ENCODE results near the gene KPNA1.
A peak's percentile ranks its signal among the peaks of the same experiment; 100 is the strongest.
"Not testable (repeated sequence)": the region's sequence is repeated elsewhere in the genome, so short reads cannot be mapped to it uniquely, and the experiment has no call there.

KPNA1 gene

DNA sequence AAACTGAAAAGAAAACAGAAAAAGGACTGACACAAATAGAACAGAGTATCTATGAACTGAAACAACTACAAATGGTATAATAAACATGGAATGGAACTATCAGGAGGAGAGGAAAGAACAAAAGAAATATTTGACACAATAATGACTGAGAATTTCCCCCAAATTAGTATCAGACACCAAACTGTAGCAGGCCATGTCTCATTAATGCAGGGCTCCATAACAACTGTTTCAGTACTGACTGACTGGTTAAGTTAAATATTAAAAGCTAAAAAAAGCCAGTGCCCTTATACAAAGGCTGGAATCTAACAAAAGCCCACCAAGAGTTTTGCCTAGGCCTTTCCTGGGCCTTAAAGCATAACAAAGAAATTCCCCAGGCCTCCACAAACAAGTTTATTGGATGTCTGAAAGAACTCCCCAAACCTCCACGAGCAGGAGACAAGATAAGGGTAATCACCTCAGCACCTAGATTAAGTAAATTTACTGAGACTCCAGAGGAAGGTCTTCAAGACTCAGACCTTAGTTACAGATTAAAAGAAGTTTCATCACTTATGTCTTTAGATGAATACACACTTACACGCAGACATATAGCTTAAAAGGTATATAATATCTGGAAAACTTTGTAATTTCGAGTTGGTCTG, 45.7 kb downstream of the KPNA1 start:
- DNase-seq = no peak

DNA sequence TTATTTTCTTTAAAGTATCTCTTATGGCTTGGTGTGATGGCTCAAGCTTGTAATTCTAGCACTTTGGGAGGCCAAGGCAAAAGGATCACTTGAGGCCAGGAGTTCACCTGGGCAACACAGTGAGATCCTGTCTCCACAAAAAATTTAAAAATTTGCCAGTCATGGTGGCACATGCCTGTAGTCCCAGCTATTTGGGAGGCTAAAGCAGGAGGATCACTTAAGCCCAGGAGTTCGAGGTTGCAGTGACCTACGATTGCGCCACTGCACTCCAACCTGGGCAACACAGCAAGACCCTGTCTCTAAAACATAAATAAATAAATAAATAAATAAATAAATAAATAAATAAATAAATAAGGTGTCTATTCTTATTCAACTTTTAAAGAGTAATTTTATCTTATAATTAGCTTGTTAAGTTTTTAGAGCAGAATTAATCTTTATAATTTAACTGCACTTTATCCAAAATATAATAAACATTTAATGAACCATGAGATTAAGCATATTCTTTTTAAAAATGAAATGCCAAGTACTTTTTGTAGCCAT, 48.0 kb downstream of the KPNA1 start:
- no peak for DNase-seq

DNA sequence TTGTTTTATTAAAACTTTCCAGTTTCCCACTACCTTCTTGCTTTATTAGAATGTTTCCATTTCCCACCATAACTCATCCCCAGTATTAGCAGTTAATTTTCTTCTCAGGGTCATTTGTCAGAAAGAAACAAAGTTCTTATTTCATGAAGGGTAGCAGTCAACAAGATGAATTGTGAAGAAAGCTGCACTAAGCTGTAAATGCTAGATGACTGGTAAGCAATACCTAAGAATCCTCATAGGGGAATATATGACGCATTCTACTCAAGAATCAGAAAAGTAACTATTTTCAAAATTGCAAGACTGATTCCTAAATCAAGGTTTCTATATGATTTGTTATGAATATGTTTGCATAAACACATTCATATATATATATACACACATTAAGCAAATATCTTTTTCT, 50.1 kb downstream of the KPNA1 start:
- no peak for DNase-seq

DNA sequence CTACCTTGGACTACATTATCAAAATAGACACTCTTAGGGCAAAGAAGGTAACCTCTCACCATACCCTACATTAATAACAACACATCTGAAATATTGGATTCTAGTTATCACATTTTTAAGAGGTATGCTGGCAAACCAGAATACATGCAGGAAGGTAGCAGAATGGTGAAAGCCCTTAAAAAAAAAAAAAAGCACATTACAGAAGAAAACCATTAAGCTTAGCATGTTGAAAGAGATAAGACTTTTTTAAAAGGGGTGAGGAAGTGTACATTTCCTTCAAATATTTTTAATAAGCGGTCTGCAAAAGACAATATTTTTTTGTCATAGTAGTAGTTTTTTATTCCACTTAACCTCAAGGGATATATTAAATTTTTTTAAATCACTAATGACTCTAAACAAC, 52.3 kb downstream of the KPNA1 start:
- no peak for DNase-seq

DNA sequence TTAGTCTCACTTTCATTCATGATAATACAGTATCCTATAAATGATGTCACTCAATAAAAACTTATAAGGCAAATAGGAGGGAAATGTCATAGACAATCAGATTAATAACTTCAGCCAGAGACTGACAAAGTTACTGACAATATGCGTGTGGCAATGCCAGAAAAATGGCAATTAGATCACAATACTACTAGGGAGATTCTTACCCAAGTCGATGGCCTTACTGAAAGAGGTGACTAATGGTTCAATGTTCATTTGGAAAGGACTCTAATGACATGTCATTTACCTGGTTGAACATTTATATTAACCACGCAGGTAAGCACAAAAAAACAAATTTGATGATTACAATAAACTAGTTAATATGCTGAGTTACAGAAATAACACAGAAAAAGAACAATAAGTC, 52.9 kb downstream of the KPNA1 start:
- DNase-seq = no peak

DNA sequence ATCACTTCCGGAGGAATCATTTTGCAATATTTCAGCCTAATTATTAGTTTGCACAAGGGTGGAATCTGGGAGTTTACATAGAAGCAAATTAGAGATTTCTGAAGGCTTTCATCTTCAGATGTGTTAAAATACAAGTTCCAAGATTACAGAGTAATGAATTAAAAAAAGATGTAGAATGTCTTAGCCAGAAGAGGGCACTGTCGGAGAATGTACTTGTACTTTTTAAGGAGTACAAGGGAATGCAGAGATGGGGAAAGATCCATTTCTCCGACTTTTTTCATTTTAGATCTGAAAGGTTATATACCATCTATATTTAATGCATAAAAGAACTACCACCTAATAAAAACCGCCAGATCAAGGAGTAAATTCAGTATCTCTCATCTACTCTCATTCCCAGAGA, 55.7 kb downstream of the KPNA1 start:
- peak in 1 of 2 donors; percentile 2 for DNase-seq

DNA sequence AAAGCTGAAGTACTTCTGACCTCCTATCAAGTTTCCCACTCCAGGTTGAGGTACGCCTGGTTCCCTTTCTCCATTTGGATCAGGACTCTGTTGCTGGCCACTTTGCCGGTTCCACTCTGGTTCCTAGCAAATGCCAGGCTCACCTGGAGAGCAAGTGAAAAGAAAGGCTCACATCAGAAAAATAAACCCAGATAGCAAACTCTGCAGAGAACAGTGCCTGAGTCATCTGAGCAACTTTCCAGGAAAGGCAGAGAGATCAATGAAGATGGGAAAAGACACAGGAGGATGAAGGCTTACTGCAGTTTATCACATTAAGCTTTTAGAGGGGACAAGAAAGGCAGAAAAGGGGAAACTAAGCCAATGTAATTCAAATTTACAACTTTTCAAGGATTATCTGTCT, 57.0 kb downstream of the KPNA1 start:
- DNase-seq = no peak

DNA sequence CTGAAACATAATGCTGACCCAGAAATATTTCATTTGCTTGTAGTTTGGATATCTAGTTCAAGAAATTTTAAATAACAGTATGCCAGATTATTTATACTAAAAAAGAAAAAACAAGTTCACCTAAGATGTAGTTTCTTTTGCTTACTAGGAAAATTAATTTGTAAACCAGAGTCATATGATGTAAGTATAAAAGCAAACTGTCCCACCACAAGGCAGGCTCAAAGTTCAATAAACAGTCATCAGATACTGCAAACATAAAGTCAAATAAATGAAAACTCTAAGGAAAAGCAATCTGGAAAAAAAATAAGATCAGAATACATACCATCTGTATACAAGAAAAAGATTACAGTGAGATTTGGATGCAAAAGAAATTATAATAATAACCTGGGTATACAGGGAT, 58.7 kb downstream of the KPNA1 start:
- no peak for DNase-seq

DNA sequence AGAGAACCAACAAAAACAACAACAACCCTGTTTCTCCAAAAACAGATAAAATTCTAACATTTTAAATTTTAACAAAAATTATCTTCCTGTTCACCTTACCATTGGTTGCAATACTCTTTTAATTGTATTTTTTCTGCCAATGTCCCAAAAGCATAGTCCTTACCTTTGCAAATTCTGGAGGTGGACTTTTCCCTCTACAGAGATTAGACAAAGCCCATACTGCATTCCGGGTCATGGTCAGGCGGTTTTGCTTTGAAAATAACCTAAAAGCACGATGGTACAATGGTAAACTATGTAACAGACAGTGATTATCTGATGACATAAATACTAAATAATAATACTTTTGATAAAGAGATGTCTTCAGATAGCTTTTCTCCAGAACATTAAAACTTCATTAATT, 63.4 kb downstream of the KPNA1 start:
- no peak for DNase-seq

DNA sequence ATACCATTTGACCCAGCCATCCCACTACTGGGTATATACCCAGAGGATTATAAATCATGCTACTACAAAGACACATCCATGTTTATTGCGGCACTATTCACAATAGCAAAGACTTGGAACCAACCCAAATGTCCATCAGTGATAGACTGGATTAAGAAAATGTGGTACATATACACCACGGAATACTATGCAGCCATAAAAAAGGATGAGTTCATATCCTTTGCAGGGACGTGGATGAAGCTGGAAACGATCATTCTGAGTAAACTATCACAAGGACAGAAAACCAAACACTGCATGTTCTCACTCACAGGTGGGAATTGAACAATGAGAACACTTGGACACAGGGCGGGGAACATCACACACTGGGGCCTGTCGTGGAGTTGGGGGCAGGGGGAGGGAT, 66.5 kb downstream of the KPNA1 start:
- DNase-seq = not testable (repeated sequence)

DNA sequence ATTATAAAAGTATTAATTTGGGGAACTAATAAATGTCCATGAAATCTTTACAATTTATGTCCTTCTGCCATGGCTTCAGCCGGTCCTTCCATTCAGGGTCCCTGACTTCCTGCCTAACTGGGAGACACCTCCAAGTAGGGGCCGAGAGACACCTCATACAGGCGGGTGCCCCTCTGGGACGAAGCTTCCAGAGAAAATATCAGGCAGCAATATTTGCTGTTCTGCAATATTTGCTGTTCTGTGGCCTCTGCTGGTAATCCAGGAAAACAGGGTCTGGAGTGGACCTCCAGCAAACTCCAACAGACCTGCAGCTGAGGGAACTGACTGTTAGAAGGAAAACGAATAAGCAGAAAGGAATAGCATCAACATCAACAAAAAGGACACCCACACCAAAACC, 70.2 kb downstream of the KPNA1 start:
- not testable (repeated sequence) for DNase-seq

DNA sequence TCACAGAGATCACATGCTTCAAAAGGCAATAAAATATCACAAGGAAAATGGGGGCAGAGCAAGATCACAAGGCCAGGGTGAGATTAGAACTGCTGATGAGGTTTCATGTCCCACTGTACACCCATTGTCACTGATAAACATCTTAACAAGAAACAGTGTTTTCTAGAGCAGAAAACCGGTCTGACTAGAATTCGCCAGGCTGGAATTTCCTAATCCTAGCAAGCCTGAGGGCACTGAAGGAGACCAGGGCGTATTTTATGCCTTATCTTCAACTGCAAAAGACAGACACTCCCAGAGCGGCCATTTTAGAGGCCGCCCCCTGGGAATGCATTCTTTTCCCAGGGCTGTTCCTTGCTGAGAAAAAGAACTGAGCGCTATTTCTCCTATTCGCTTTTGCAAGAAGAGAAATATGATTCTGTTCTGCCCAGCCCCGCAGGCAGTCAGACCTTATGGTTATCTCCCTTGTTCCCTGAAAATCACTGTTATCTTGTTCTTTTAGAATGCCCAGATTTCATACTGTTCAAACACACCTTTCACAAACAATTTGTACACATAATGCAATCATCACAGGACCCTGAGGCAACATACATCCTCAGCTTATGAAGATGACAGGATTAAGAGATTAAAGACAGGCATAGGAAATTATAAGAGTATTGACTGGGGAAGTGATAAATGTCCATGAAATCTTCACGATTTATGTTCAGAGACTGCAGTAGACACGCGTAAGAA, 70.8 kb downstream of the KPNA1 start:
- DNase-seq = not testable (repeated sequence)

DNA sequence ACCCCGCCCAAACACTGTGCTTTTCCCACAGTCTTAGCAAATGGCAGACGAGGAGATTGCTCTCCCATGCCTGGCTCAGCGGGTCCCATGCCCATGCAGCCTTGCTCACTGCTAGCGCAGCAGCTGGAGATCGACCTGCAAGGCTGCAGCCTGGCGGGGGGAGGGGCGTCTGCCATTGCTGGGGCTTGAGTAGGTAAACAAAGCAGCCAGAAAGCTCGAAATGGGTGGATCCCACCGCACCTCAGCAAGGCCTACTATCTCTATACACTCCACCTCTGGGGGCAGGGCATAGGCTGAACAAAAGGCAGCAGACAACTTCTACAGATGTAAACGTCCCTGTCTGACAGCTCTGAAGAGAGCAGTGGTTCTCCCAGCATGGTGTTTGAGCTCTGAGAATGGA, 71.6 kb downstream of the KPNA1 start:
- DNase-seq = no peak

DNA sequence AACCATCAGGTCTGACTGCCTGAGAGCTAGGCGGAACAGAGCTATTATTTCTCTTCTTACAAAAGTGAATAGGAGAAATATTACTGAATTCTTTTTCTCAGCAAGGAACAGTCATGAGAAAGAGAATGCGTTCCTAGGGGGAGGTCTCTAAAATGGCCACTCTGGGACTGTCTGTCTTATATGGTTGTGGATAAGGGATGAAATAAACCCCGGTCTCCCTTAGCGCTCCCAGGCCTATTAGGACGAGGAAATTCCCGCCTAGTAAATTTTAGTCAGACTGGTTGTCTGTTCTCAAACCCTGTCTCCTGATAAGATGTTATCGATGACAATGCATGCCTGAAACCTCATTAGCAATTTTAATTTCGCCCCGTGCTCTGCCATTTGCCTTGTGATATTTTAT, 78.8 kb downstream of the KPNA1 start:
- DNase-seq = no peak

DNA sequence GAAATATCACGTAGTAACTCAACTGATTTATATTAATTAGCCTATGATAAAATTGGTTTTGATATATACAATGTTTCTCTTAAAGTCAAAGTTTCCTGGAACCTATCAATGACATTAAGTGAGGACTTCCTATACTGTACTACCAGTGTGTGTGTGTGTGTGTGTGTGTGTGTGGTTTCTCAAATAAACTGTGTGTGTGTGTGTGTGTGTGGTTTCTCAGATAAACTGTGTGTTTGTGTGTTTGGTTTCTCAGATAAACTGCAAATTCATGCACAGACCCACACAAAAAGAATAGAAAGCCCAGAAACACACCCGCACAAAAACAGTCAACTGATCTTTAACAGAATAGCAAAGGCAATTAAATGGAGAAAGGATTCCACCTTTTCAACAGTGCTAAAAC, 84.4 kb downstream of the KPNA1 start:
- DNase-seq = no peak

DNA sequence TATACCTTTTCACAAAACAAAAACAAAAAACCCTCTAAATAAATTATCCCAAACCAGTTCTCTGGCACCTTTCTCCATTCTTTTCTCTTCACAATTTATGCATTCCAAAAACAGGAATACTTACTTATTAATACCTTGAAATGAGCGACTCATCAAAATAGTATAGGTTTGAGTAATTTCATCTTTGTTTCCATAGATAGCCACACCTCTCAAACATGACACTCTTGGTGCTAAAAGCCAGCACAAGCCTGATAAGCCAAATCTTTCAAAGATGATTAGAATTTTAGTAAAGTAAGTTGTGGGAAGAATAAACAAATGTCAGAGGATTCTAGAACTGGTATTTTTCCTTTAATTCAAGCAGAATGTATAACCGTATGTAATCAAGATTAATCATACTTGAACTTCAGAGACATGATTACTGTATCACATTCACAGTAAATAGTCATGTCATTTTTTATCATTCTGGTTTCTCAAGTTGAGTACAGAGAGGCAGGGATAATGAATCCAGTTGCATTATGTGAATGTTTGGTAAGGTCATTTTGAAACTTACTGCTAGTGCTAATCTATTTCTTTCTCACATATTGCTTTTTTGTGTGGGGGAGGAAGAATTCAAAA, 86.8 kb downstream of the KPNA1 start:
- no peak for DNase-seq

DNA sequence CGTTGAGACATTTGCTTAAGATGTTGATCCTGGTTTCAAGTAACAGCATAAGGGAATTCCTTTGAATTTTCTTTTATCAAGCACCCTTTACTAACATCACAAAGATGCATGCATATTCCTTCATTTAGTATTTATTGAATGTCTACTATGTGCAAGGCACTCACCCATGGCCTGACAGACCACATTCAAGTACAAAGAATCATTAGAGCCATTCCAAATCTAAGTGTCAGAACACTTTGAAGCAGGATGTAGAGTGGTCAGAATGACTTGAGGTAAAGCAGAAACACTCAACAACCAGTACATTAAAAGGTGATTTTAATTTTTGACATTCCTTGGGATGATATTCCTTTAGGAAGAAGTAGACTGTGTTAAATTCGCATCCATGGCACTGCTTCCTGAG, 92.9 kb downstream of the KPNA1 start:
- DNase-seq = no peak

DNA sequence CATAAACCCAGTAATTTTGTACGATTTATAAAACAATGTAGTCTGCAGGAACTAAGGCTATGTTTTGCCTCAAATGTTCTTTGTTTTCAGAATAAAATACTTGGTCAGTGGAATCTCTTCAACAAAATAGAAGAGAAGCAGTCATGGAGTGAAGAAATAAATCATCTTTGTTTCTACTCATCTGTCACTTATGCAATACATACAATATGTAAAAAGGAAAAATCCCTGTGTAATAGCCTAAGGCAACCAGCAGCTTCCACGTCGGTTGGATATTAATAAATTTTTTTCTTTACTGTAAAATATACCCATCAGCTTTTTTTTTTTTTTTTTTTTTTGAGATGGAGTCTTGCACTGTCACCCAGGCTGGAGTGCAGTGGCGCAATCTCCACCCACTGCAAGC, 93.6 kb downstream of the KPNA1 start:
- DNase-seq = no peak

DNA sequence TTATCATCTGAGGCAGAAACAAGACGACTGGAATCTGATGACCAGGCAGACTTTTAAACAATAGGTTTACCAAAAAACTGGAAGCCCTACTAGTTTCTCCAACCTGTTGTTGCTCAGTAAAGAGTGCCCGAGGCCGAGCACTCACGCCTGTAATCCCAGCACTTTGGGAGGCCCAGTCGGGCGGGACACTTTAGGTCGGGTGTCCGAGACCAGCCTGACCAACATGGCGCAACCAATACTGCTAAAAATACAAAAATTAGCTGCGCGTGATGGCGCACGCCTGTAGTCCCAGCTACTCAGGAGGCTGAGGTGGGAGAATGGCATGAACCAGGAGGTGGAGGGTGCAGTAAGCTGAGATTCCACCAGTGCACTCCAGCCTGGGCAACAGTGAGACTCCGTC, 97.8 kb downstream of the KPNA1 start:
- DNase-seq = no peak

DNA sequence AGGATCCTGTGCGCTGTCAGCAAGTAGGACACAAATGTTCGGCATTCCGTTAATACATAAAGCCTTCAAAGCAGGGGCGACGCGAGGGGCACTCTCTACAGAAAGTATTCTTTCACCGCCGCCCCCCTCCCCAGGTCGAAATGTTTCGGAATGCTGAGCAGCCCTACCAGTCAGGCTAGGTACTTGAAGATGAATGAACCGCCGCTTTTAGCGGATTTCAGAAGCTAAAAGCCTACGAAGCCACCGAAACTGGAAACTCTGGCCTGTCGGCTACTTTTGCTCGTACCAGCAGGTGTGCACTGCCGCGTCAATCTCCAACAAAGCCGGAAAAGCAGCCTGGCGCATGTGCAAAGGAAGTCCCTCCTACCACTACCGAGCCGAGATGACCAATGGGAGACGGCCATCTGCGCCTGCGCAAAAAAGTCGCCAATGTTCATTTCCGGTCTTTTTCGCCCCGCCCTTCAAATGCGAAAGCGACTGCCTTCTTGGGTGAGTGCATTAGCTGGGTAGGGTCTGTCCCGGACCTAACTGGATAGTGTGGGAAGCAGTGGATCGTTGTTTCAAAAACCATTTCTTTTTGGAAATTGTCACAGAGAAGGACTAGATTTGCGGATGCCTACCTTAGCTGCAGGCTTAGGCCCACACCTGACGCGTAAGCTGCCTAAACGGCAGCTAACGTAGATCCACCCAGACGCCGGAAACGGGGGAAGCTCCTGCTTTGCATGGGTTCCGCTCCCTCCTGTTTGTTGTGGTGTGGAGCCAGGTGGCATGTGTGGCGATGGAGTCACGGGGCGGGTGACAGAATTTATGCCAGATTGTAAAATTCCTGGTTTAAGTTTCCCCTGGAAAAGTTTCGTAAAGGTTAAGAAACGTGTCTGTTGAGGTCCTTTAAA, 98.7 kb downstream of the KPNA1 start, which contains the start of gene WDR5B:
WDR5B (minus strand) TSS at position 301 of the 893 bp plus-strand sequence. CDS start 534 bp downstream, outside the sequence.
- peak; percentile 97 to 98 for DNase-seq

DNA sequence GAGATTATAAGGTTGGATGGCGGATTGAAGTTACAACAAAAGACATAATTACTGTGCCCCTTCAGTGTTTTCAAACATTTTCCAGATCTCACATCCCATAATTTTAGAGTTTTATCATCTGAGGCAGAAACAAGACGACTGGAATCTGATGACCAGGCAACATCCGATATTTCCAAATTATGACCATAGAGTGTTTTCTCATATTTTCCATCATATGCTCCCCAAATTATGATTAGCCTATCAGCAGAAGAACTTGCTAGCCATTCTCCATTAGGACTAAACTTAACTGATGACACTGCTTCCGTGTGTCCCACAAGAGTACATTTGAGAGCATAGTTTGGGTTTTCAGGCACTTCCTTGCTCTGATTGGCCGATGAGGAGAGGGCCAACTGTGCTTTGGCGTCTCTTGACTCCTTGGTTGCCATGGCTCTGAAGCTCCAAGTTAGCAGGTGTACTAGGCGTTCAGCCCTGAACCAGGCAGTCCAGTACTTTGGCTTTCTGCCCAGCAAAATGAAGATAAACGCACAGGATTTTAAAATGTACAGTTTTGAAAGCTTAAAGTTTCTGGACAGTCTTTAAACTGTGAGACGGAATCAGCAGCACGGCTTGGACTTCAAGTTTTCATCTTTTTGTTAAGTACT, 99.5 kb downstream of the KPNA1 start:
- DNase-seq = peak; percentile 65 to 71

DNA sequence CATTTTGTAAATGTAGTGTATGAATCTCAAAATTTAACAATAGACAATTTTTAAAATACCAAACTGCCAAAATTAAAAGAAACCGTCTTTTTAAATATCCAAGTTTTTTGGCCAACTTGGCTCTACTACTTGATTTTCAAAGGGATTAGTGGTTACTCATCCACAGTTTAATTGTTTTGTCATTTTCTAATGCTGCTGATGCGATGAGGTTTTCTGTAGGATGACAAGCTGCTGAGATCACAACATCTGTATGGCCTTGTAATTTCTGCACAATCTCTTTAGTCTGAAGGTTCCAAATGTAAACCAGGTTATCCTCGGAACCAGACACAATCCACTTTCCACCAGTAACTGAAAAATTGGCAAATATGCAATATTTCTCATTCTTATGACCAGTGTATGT, 100.3 kb downstream of the KPNA1 start:
- no peak for DNase-seq
